ENCODE measurements around the gene FOXI3. TPM values are rescaled to one million over a fixed set of nuclear protein-coding genes. Genes with fewer than 3 reads are reported as not detected.

FOXI3 gene
- total RNA-seq, 2 experiments from 2014 or later, result not detected

DNA sequence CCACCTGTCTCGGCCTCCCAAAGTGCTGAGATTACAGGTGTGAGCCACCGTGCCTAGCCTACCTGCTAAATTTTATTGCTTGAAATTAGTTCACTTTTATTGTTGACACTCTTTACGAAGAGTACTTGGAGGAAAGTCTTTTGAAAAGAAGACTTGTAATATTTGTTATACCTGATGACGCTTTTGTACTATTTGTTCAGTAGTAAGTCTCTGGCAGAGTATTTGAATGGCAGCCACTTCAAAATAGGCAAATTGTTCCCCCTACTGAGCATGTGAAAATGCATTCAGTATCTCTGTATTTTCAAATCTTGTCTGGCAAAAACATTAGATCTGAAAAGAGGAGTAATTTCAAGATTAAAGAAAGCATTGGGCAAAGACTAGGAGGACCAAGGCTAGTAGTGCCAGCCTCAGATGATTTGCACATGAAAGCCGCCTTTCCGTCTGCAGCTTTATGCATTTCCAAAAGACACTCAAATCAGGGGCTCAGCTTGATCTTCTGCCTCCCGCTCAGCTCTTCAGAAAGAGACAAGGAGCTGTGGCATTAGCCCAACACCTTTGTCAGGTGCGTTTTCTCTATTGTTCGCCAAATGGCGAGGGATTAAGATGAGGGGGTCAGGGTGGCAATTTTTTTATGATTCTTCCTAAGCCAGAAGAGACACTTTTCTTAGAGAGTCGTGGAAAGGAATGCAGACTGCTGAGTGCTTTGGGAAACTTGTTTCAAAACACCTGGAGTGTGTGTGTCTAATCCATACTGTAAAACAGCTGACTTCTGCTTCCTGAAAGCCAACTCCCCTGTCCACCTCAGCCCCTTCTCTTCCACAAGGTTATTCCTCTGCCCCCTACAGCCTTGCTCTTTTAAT is 18.8 kb upstream of the FOXI3 start:
- H3K9me3 Mint-ChIP-seq, result no peaks in the 10 kb centered on the region
- DNase-seq (no peak), ATAC-seq (ENCODE audit: poor library complexity) (no peak)
- no peaks in the 10 kb centered on the region for H3K4me1 Mint-ChIP-seq (ENCODE audit: low read depth)
- Histone ChIP-seq H3K27ac (ENCODE audit: low read depth in 1 of 2, low read length in 2 of 2) (no peak overlapping the region), H3K36me3 (ENCODE audit: insufficient read depth, low read length) (no peaks in the 10 kb centered on the region), H3K27me3 (ENCODE audit: control insufficient read depth in 1 of 2, insufficient read depth in 2 of 2, low read length in 2 of 2) (no peaks in the 10 kb centered on the region), H3K4me1 (ENCODE audit: insufficient read depth, low read length) (no peaks in the 10 kb centered on the region), H3K4me3 (ENCODE audit: low read length) (no peak overlapping the region), H3K9me3 (ENCODE audit: control insufficient read depth in 1 of 2, insufficient read depth in 1 of 2, low read length in 2 of 2) (no peaks in the 10 kb centered on the region)
- H3K27ac Mint-ChIP-seq, result no peak overlapping the region
- ChIA-PET CTCF (no interaction called here), POLR2A (no interaction called here)
- H3K36me3 Mint-ChIP-seq (ENCODE audit: low read depth), result no peaks in the 10 kb centered on the region
- intact Hi-C loops (cut with DNase I, micrococcal nuclease), result no loop called here
- no peak overlapping the region for H3K4me3 Mint-ChIP-seq
- TF ChIP-seq, protein P1, sequence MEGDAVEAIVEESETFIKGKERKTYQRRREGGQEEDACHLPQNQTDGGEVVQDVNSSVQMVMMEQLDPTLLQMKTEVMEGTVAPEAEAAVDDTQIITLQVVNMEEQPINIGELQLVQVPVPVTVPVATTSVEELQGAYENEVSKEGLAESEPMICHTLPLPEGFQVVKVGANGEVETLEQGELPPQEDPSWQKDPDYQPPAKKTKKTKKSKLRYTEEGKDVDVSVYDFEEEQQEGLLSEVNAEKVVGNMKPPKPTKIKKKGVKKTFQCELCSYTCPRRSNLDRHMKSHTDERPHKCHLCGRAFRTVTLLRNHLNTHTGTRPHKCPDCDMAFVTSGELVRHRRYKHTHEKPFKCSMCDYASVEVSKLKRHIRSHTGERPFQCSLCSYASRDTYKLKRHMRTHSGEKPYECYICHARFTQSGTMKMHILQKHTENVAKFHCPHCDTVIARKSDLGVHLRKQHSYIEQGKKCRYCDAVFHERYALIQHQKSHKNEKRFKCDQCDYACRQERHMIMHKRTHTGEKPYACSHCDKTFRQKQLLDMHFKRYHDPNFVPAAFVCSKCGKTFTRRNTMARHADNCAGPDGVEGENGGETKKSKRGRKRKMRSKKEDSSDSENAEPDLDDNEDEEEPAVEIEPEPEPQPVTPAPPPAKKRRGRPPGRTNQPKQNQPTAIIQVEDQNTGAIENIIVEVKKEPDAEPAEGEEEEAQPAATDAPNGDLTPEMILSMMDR (IDR thresholded peaks at IDR 0.05), result no peak
- peaks cover 26% of the 10 kb centered on the region for H3K27me3 Mint-ChIP-seq

- H3K27ac ChIP-seq (ENCODE audit: low read depth in 1 of 2, low read length in 2 of 2), result no peak overlapping the region
- Mint-ChIP-seq H3K4me3 (no peak overlapping the region), H3K9me3 (no peaks in the 10 kb centered on the region), H3K4me1 (ENCODE audit: low read depth) (no peaks in the 10 kb centered on the region), H3K27ac (no peak overlapping the region), H3K27me3 (peaks cover 16% of the 10 kb centered on the region), H3K36me3 (ENCODE audit: low read depth) (no peaks in the 10 kb centered on the region)
- no peaks in the 10 kb centered on the region for H3K4me1 ChIP-seq (ENCODE audit: insufficient read depth, low read length)
- H3K36me3 ChIP-seq (ENCODE audit: insufficient read depth, low read length), result no peaks in the 10 kb centered on the region
- intact Hi-C loops (cut with DNase I, micrococcal nuclease), result no loop called here
- DNase-seq (no peak), ATAC-seq (ENCODE audit: poor library complexity) (no peak)
- no peaks in the 10 kb centered on the region for H3K9me3 ChIP-seq (ENCODE audit: control insufficient read depth in 1 of 2, insufficient read depth in 1 of 2, low read length in 2 of 2)
- CTCF ChIA-PET, result no interaction called here
- TF ChIP-seq, protein P1 (IDR thresholded peaks at IDR 0.05), result no peak
- no peaks in the 10 kb centered on the region for H3K27me3 ChIP-seq (ENCODE audit: control insufficient read depth in 1 of 2, insufficient read depth in 2 of 2, low read length in 2 of 2)
- H3K4me3 ChIP-seq (ENCODE audit: low read length), result no peak overlapping the region
- POLR2A ChIA-PET, result no interaction called here
Observed at GRCh38 chr2:88469202-88470114, 17.0 kb upstream of the FOXI3 start.

DNA sequence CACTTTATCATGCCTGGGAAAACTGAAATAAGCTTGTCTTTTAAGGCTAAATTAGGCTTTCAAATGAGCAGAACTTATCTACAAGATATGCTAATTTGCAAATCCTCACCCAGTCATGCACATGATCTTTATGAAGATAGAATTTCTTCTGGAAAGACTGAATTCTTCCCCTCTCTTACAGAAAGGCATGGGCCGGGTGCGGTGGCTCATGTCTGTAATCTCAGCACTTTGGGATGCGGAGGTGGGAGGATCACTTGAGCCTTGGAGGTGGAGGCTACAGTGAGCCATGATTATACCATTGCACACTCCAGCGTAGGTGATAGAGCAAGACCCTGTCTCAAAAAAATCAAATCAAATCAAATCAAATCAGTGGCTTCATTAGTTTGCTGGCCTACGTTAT is 11.7 kb upstream of the FOXI3 start:
- ATAC-seq (ENCODE audit: poor library complexity), result no peak
- Histone ChIP-seq H3K27ac (ENCODE audit: low read depth in 1 of 2, low read length in 2 of 2) (no peak overlapping the region), H3K4me1 (ENCODE audit: insufficient read depth, low read length) (no peaks in the 10 kb centered on the region), H3K36me3 (ENCODE audit: insufficient read depth, low read length) (no peaks in the 10 kb centered on the region), H3K9me3 (ENCODE audit: control insufficient read depth in 1 of 2, insufficient read depth in 1 of 2, low read length in 2 of 2) (no peaks in the 10 kb centered on the region), H3K4me3 (ENCODE audit: low read length) (no peak overlapping the region), H3K27me3 (ENCODE audit: control insufficient read depth in 1 of 2, insufficient read depth in 2 of 2, low read length in 2 of 2) (peaks cover 3 to 9% of the 10 kb centered on the region in 2 experiments)
- Mint-ChIP-seq H3K9me3 (no peaks in the 10 kb centered on the region), H3K4me3 (no peak overlapping the region), H3K4me1 (ENCODE audit: low read depth) (no peaks in the 10 kb centered on the region), H3K27ac (no peak overlapping the region), H3K27me3 (peaks cover 24% of the 10 kb centered on the region), H3K36me3 (ENCODE audit: low read depth) (no peaks in the 10 kb centered on the region)
- POLR2A ChIA-PET, result no interaction called here
- CTCF ChIA-PET, result no interaction called here
- intact Hi-C loops (cut with DNase I, micrococcal nuclease), result no loop called here
- no peak for DNase-seq
- TF ChIP-seq, protein P1 (IDR thresholded peaks at IDR 0.05), result no peak
